Measurements from ENCODE around the gene FSHB.

DNA sequence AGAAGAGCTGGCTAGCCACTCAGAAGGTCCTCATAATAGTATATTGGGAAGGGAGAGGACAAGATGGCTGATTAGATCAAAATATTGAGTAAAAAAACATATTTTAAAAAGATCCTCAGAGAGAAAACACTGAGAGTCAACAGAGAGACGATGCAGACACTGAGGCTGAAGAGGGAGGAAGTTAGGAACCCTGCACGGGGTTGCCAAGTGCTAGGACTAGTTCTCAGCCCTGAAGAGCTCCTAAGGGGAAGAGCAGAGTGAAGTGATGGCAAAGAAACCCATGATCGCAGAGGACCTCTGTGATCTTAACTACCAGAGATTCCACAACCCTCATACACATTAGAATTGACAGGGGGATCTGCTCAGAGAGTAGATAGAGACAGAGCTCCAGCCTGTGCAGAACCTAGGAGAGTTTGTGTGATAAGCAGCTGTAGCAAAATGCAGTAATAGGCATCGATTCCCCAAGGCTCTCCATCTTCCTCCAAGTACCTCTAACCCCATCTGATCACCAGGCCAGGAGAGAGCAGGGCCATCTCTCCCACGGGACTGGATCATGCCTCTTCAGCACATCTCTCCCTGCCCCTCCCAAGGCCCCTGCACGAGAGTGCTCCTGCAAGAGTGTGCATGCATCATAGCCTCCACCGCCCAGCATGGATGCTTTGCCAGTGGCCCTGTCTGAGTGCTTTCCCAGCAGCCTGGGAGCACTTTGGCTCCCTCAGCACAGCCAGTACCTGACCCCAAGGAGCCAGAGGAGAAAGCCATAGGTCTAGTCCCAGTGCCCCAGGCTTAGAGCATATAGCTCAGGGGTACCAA lies 50.9 kb downstream of the FSHB start:
- TF ChIP-seq, protein P1, sequence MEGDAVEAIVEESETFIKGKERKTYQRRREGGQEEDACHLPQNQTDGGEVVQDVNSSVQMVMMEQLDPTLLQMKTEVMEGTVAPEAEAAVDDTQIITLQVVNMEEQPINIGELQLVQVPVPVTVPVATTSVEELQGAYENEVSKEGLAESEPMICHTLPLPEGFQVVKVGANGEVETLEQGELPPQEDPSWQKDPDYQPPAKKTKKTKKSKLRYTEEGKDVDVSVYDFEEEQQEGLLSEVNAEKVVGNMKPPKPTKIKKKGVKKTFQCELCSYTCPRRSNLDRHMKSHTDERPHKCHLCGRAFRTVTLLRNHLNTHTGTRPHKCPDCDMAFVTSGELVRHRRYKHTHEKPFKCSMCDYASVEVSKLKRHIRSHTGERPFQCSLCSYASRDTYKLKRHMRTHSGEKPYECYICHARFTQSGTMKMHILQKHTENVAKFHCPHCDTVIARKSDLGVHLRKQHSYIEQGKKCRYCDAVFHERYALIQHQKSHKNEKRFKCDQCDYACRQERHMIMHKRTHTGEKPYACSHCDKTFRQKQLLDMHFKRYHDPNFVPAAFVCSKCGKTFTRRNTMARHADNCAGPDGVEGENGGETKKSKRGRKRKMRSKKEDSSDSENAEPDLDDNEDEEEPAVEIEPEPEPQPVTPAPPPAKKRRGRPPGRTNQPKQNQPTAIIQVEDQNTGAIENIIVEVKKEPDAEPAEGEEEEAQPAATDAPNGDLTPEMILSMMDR (IDR thresholded peaks at IDR 0.05 in 4 of 5, conservative IDR thresholded peaks at IDR 0.05 in 1 of 5): no peak
- no peak for TF ChIP-seq POLR2A (IDR thresholded peaks at IDR 0.05)

All from gastrocnemius medialis (tissue), 4 donors.